Naive thymus-derived CD8-positive, alpha-beta T cell (primary cell): ENCODE measurements around the gene OR14A16. TPM values are rescaled to one million over a fixed set of nuclear protein-coding genes. Genes with fewer than 3 reads are reported as not detected.

Experiments used
- polyA plus RNA-seq, 3 donors: library from polyadenylated mRNA; unstranded; fragments of 300-500 nt; fragmentation: Illumina TruSeq; gene quantifications; one replicate each; pipeline ENCODE4 v1.2.3, GENCODE V29; 2021
- total RNA-seq, 8 experiments: library from RNA in 2 of 8; stranded (reverse) in 2 of 8; gene quantifications; one replicate each; pipeline ENCODE4 v1.2.3 and lab custom pipeline; 2021 to 2026

The OR14A16 gene
- total and polyA plus RNA-seq, 5 experiments from 2014 or later: not detected

Other genes starting within 250 kb of the OR14A16 start
- gene OR2G2, start 235.8 kb downstream of the OR14A16 start, total RNA-seq: not detected
- not detected for gene OR2G2, start 235.8 kb downstream of the OR14A16 start, polyA plus RNA-seq
- gene OR2G3, start 218.5 kb downstream of the OR14A16 start, total RNA-seq: not detected
- gene OR2G3, start 218.5 kb downstream of the OR14A16 start, polyA plus RNA-seq: not detected
- not detected for gene OR13G1, start 144.4 kb downstream of the OR14A16 start, total RNA-seq
- not detected for gene OR13G1, start 144.4 kb downstream of the OR14A16 start, polyA plus RNA-seq
- gene OR6F1, start 107.5 kb downstream of the OR14A16 start, total RNA-seq: not detected
- gene OR6F1, start 107.5 kb downstream of the OR14A16 start, polyA plus RNA-seq: not detected
- gene OR14K1, start 85.5 kb downstream of the OR14A16 start, total RNA-seq: not detected
- gene OR14K1, start 85.5 kb downstream of the OR14A16 start, polyA plus RNA-seq: not detected
- gene OR14A2, start 76.0 kb downstream of the OR14A16 start, total RNA-seq: not detected
- gene OR14A2, start 76.0 kb downstream of the OR14A16 start, polyA plus RNA-seq: not detected
- gene OR1C1, start 63.6 kb downstream of the OR14A16 start, total RNA-seq: not detected
- not detected for gene OR1C1, start 63.6 kb downstream of the OR14A16 start, polyA plus RNA-seq
- gene OR11L1, start 17.8 kb upstream of the OR14A16 start, total RNA-seq: not detected
- gene OR11L1, start 17.8 kb upstream of the OR14A16 start, polyA plus RNA-seq: not detected
- gene TRIM58, start 33.1 kb upstream of the OR14A16 start, total RNA-seq: under 1 TPM; 0.14 to 0.36 TPM
- under 1 TPM in 2 of 3 donors, not detected in 1; 0.12 to 0.16 TPM for gene TRIM58, start 33.1 kb upstream of the OR14A16 start, polyA plus RNA-seq
- not detected for gene OR2W3, start 71.5 kb upstream of the OR14A16 start, total RNA-seq
- not detected for gene OR2W3, start 71.5 kb upstream of the OR14A16 start, polyA plus RNA-seq
- not detected for gene OR2T8, start 96.1 kb upstream of the OR14A16 start, total RNA-seq
- not detected for gene OR2T8, start 96.1 kb upstream of the OR14A16 start, polyA plus RNA-seq
- not detected for gene OR2AJ1, start 100.8 kb upstream of the OR14A16 start, total RNA-seq
- gene OR2AJ1, start 100.8 kb upstream of the OR14A16 start, polyA plus RNA-seq: not detected
- under 1 TPM in 1 of 2 experiments, not detected in 1; 0.49 TPM for gene OR2L8, start 124.7 kb upstream of the OR14A16 start, total RNA-seq
- gene OR2L8, start 124.7 kb upstream of the OR14A16 start, polyA plus RNA-seq: under 1 TPM in 1 of 3 donors, not detected in 2; 0.43 TPM
- not detected for gene OR2AK2, start 141.1 kb upstream of the OR14A16 start, total RNA-seq
- gene OR2AK2, start 141.1 kb upstream of the OR14A16 start, polyA plus RNA-seq: not detected
- gene OR2L5, start 189.5 kb upstream of the OR14A16 start, total RNA-seq: under 1 TPM; 0.19 to 0.23 TPM
- gene OR2L5, start 189.5 kb upstream of the OR14A16 start, polyA plus RNA-seq: not detected
- gene OR2L2, start 206.0 kb upstream of the OR14A16 start, total RNA-seq: under 1 TPM; 0.30 to 0.42 TPM
- under 1 TPM in 1 of 3 donors, not detected in 2; 0.62 TPM for gene OR2L2, start 206.0 kb upstream of the OR14A16 start, polyA plus RNA-seq
- gene OR2L3, start 222.7 kb upstream of the OR14A16 start, total RNA-seq: under 1 TPM in 1 of 2 experiments, not detected in 1; 0.27 TPM
- not detected for gene OR2L3, start 222.7 kb upstream of the OR14A16 start, polyA plus RNA-seq